ENCODE results near the gene KLHDC3.

Gene KLHDC3

DNA sequence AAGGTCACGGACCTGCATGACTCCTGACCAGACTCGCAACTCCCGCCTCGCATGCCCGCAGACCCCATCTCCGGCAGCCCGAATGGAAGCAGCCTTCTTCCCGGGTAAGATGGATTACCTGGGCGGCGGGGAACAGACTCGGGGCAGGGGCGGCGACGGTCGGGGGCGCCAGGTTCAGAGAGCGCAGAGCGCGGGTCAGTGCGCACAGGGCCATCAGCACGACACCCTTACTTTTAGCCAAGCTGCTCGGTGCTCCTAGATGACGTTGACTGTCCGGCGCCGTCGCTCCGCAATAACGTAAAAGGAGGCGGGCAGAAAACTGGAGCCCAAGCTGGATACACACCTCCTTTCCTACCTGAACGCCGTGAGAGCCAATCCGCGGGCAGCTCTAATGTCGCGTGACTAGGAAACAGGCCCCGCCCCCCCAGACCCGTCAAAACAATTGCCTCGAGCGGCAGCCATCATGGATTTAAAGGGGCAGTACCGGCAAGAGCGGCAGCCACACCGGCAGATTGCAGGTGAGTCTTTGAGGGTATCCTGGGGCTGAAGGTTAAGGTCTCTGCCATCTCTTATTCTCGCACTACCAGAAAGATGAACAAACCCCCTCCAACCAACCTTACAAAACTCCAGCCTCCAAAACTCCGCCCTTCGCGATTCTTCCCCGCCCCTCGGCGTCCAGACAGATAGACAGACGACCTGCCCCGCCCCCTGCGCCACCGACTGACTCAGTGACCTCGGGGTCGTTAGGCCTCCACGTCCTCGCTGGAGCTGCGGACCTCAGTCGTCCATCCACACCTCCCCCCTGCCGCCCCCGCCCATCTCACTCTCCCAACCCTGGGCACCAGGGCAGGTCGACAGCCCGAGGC lies 45.4 kb downstream of the KLHDC3 start, which contains the start of the genes KLC4 and MRPL2:
TSS of gene KLC4 (plus strand) at position 464 of the 866 bp plus-strand sequence. CDS start 1,705 bp downstream, outside the sequence.
TSS of gene MRPL2 (minus strand) at position 267 of the 866 bp plus-strand sequence. CDS start at position 214, 53 bp downstream.
- peak; percentile 98 for DNase-seq

DNA sequence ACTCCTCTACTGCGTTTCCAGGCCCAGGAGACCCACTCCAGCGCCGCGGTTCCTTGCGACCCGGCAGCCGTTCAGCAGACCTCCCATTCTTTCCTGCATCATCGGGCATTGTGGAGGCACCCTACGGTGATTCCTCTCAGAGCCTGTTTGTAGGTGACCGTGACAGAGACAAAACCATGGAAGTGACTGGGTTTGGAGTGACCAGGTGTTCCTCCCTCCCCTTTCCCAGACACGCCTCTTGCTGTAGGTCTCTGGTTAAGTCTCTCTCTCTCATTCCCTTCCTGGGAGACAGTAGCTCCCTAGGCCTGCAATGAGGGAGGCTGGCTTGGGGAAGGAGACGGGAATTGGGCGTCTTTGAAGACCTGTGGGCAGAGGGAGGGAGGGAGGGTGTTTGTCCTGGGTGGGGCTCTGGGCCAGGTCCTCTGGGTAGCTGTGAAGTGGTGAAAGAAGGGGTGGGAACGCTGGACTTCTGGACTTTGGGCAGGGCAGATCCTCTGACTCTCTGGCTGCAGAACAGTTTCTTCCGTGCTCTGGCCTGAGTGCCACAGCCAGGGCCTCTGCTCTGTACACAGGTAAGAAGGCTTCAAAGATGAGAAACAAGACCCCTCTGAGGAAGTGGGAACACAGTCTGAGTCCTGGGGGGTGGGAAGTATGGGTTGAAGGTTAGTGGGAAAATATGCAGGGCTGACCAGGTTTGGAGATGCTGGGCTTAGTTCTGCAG lies 46.1 kb downstream of the KLHDC3 start:
- DNase-seq, result no peak

DNA sequence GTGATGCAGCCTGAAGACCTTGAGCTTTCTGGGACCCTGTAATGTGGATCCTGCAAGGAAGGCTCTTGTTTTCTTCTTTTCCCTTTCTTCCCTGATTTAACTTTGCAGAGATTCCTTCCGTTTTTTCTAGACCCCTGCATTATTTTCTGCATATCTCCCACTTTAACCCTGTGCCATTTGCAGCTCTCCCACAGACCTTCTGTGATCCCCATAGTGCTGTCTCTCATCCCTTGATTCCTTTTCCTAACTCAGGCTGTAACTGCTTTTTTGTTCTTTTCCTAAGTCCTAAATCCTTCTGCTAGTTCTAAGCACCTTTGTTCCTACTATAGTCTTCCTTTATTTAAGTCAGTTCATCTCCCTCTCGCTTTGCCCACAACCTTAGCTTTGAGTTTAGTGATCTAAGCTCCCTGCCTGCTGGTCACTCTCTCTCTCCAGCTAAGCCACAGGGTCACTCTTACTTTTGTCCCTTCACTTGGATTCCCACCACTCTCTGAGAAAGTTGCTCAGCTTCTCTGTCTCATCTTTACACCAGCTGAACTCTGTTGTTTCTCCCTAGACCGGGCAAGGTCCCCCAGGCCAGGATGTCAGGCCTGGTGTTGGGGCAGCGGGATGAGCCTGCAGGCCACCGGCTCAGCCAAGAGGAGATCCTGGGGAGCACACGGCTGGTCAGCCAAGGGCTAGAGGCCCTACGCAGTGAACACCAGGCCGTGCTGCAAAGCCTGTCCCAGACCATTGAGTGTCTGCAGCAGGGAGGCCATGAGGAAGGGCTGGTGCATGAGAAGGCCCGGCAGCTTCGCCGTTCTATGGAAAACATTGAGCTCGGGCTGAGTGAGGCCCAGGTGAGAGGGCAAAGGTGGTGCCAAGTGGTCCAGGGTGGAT lies 46.9 kb downstream of the KLHDC3 start:
- no peak for DNase-seq

DNA sequence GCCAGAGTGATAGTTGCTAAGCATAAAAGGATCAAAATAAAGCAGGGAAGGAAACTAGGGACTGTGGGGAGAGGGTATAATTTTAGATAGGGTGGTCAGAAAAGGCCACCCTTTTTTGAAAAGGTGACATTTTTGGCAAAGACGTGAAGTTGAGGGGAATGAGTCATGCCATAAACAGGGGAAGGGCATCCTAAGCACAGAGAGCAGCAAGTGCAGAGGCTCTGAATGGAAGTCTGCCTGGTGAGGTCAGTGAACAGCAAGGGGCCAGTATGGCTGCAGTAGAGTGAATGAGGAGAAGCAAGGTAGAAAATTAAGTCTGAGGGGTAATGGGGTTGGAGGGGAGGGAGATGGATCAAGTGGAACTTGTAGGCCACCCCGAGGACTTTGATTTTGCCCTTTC lies 47.8 kb downstream of the KLHDC3 start:
- no peak for DNase-seq

DNA sequence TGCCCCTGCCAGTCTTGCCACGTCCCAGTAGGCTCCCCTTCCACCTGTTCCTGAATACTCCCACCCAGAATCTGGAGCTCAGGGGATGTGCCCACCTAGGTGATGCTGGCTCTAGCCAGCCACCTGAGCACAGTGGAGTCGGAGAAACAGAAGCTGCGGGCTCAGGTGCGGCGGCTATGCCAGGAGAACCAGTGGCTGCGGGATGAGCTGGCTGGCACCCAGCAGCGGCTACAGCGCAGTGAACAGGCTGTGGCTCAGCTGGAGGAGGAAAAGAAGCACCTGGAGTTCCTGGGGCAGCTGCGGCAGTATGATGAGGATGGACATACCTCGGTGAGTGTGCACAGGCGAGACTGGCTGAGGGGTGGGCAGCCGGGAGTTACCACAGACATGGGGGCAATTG lies 48.8 kb downstream of the KLHDC3 start:
- no peak for DNase-seq

DNA sequence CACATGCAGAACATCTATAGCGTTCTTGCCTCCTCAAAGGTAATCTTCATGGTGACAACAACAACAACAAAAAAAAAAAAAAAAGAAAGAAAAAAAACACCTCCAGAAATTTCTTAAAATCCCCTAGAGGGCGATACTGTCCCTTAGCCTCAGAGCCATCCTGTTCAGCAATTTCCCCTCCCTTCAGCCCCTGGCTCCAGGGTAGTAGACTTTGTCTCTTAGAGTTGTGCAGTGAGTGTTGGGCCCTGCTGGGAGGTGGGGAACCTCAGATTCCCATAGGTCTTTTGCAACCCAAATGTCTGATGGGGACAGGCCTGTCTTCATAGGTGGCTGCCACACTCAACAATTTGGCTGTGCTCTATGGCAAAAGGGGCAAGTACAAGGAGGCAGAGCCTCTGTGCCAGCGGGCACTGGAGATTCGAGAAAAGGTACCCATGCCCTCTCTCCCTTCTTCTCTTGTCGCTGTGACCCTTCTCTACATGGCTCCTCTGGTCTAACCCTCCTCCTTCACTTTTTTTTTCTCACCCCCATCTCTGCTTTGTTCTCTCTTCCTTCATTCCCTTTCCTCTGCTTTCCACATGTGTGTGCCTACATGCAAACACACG lies 56.1 kb downstream of the KLHDC3 start:
- no peak for DNase-seq

Data from NCI-H1930 (cell line).